ENCODE data around the gene WBP2NL.
"Not testable (repeated sequence)": the region's sequence is repeated elsewhere in the genome, so short reads cannot be mapped to it uniquely, and the experiment has no call there.

Gene WBP2NL, protein sequence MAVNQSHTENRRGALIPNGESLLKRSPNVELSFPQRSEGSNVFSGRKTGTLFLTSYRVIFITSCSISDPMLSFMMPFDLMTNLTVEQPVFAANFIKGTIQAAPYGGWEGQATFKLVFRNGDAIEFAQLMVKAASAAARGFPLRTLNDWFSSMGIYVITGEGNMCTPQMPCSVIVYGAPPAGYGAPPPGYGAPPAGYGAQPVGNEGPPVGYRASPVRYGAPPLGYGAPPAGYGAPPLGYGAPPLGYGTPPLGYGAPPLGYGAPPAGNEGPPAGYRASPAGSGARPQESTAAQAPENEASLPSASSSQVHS

DNA sequence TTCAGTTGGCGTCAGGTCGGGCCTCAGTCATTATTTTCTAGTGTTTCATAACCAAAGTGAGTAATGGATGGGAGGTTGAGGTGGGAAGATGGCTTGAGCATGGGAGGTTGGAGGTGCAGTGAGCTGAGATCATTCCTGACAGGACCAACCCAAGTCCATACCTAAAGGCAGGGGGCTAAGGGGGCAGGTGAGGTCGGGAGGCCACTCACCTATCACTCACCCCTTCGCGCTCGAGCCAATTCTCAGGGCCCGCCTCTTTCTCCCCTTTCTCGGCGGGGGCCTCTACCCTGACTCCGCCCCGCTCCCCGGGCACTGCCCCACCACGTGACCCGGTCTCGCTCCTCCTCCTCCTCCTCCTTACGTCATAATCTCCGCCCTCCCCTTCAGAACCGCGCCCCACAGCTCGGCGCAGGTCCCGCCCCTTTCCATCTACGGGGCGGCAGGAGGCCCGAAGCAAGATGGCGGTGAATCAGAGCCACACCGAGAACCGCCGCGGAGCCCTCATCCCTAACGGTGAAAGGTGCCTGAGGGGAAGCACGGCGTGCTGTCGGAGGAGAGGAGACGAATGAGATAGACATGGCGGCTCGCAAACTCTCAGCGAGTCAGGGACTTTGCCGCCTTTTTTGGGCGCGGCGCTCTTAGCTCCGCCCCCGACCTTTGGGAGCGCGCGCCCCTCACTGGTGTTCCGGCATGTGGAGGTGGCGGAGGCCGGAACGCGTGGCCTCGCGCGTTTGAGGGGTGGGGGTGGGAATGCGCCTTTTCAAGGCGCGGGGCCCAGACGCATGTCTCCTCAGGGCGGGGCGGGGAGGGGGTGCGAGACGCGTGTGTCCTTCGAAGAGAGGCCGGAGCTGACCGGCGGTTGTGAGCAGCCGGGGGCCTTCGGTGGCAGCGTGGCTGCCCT lies at the start of gene WBP2NL:
Gene WBP2NL (plus strand): TSS at position 428 of the 901 bp plus-strand sequence. CDS start 31 bp downstream, at position 459.
- no peak for DNase-seq

DNA sequence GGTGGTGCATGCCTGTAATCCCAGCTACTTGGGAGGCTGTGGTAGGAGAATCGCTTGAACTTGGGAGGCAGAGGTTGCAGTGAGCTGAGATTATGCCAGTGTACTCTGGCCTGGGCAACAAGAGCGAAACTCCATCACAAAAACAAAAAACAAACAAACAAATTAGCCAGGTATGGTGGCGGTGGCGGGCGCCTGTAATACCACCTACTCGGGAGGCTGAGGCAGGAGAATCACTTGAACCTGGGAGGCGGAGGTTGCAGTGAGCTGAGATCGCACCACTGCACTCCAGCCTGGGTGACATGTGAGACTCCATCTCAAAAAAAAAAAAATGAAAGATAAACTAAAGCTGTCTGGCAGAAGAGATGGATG lies 49.7 kb upstream of the WBP2NL start:
- not testable (repeated sequence) for DNase-seq

DNA sequence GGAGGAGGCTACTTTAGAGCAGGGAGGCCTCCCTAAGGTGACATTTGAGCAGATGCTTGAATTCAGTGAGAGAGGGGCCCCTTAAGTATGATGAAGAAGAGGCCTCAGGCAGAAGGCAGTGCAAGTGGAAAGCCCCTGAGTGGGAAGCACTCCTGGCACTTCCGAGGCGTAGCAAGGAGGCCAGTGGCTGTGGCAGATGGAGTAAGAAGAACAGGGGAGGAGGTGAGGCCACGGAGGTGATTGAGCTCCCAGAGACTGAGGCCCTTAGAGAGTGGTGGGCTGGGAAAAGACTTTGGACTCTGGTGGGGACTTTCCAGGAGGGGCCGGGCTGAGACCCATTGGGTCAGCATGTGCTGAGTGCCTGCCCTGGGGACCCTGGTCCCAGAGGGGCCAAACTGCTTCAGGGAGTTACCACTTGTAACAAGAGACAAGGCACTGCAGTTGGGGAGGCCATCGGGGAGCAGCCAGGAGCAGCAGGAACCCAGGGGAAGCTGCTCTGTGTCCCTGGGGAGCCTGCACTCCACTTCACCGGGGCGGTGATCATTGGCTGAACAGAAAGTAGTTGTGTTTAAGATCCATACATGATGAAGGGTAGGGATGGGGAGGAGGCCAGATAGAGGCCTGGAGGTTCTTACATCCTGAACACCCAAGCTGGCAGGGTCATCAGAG lies 49.2 kb upstream of the WBP2NL start:
- DNase-seq: no peak

DNA sequence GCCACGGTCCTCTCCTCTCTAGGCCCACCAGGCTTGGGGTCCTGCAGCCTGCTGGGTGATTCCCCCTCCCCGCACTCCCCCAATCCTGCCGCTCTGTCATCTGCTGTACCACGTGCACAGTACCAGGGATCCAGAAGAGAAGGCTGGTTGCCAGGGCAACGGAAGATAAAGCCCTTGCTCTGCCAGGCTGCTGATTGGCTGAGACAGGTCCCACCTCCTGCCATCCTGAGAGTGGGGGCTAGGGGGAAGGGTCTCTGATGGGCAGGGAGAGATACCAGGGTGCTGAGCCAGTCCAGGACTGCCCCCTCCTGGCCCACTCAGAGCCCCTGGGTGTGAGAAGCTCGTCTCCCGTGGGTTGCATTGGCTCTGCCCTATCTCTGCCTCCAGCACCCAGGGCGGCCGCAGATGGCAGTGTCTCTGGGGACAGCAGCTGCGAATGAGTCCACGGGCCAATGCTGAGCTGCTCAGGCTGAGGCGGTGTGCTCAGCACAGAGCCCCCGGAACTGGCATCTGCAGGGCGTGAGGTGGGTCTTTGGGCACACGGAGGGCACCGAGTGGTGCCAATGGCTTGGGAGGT lies 46.6 kb upstream of the WBP2NL start, which contains the start of gene SMIM45:
Gene SMIM45 (plus strand): TSS at position 253 of the 577 bp plus-strand sequence.
- no peak for DNase-seq

DNA sequence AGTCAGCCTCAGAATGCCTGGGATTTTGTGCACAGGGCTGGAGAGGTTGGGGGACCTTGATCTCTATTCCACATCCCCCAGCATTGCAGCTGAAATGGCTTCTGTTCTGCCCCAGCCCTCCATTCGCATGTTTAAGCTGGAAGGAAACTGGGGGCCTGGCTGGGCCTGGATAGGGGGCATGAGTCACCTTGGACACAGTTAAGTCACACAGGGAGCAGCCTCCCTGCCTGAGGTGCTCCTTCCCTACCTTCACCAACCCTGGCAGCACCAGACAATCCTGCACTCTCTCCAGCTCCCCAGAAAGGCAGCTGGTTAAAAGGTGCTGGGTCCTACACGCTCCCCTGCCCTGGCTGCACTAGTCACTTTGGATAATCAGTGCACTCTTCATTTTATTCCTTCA lies 45.9 kb upstream of the WBP2NL start:
- DNase-seq: no peak

DNA sequence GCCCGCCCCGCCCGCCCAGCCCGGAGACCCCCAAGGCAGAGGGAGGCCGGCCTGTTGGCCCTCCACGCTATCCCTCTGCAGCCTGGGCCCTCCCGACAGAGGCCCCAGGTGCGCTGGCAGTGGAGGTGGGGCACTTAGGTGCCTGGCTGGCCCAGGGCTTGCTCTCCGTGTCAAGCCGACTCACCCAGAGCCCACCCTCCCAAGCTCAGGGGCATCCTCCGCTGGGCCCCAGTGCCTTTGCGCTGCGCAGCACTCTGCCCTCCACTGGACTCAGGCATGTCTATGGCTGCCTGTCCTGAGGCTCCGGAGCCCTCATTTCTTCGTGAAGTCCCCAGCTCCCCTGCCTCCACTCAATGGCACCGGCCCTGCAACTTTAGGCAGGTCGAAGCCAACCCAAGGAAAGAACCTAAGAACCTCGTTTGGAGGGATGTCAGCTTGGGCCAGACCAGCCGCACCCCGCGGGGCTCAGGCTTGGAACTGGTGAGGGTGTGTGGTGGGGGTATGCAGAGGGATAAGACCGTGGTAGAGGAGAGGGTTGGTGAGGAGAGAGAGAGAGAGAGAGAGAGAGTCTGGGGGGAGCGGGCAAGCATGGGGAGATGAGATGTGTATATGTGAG lies 40.5 kb upstream of the WBP2NL start:
- no peak for DNase-seq

DNA sequence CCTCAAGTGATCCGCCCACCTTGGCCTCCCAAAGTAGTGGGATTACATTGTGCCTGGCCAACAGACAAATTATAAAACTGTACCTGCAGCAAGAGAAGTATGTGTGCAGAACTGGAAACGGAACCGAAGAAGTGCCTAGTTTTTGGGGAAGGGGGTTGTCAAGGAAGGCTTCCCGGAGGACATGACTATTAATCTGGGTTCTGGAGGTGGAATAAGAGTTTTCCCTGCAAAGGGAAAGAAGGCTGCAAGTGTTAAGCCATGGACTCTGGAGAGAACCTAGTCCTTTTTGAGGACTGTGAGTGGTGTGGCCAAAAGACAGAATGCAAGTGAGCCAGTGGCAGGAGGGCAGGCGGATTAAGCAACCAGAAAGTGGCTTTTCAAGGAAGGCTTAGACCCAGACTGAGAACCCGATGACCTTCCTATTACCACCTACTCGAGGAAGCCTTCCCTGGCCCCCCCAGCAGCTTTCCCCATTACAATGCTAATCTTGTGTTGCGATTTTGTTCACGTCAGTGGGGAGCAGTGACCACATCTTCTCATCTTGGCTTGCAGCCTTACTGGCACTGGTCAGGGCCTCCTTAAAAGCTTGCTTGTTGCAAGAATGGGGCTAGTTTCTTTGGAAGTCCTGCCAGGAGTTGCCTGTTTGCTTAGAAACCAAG lies 35.0 kb upstream of the WBP2NL start:
- DNase-seq: no peak

DNA sequence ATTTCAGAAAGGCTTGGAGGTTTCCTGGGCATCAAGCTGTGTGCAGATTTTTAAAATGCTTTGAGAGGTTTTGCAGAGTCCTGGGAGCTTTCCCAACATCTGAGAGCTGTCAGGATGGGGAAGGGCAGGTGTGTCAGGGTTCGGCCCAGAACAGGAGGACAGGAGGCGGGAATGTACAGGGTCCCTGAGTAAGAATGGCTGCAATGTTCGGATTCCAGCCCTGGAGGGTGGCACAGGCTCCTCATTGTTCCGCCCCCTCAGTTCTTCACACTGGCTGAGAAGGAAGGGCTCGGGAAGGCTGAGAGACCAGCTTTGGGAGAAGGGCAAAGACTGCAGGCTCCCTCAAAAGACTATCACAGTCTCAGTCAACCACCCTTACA lies 34.5 kb upstream of the WBP2NL start:
- no peak for DNase-seq

DNA sequence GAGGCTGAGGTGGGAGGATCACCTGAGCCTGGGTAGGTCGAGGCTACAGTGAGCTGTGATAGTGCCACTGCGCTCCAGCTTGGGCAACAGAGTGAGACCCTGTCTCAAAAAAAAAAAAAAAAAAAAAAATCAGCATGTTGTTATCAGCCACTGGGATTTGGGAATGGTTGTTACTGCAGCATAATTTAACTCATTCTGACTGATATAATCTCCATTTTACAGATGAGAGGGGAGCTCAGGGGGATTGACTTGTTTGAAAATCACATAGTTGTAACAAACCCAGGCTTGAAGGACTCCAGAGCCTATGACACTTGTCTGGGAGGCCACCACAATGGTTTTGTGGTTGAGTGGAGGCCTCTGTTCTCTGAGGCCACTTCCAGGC lies 32.4 kb upstream of the WBP2NL start:
- no peak for DNase-seq

DNA sequence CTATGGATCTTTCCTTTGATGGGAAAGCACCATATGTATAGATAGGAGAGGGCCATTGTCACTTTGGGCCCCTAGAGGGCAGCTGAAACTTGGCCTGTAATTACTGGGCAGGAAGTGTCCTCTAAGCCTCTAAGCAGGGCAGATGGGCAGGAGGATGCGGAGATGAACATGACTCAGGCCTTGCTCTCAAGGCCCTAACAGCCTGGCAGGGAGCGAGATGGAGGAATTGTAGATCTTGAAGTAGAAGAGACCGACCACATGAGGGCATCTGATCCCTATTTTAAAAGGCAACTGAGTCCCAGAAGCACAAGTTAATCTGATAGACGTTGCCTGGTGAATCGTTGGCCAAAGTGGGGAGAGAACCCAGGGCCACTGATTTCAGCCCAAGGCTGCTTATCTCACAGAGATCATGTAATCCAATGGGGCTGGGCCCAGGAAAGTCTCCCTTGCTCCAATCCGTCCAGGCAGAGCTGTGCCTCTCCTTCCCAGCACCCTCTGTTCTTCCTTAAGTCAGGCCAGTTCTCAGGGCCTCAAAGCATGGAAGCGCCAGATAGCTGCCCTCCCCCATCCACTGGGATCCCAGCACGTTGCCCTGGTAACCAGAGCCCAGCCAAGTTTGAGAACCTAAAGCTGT lies 31.9 kb upstream of the WBP2NL start:
- DNase-seq: no peak

DNA sequence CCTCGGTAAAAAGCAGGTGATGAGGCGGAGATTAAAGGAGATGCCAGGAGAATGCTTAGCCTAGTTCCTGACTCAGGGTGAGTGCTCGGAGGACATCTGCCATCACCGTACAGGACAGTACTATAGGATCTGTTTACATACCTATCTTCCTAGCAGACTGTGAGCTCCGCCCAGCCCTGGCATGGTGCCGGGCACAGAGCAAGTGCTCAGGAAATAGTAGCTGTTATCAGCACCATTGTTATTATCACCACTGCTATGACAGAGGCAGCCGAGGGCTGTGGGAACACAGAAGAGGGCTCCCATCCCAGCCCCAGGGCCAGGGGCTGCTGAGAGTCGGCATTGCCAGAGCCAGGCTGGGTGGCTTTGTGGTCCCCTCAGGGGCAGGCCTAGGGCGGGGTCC lies 30.0 kb upstream of the WBP2NL start:
- no peak for DNase-seq

DNA sequence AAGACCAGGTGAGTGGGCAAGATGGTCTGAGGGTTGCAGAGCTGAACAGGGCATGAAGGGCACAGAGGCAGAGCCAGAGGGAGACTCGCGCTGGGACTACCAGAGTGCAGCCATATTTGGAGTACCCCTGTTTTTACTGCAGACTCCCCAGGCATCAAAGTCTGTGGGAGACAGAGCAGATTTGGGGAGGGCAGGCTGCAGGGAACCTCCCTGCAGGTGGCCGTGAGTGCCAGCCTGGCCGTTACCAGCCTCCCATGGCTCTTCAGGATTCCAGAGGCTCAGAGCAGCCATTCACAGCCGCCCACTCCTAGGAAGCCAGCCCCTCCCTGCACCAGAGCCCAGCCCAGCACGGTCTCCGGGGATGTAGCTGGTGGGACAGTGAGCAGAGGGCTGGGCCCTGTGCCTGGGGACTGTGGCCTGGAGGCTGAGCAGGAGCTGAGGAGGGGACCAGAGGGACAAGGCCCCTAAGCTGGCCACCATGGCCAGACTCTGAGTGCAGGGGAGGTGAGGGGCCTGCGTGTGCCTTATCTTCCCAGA lies 29.4 kb upstream of the WBP2NL start, which contains the start of gene SEPTIN3:
Gene SEPTIN3 (plus strand): TSS at position 334 of the 537 bp plus-strand sequence. CDS start 2,050 bp downstream, outside the sequence.
- no peak for DNase-seq

DNA sequence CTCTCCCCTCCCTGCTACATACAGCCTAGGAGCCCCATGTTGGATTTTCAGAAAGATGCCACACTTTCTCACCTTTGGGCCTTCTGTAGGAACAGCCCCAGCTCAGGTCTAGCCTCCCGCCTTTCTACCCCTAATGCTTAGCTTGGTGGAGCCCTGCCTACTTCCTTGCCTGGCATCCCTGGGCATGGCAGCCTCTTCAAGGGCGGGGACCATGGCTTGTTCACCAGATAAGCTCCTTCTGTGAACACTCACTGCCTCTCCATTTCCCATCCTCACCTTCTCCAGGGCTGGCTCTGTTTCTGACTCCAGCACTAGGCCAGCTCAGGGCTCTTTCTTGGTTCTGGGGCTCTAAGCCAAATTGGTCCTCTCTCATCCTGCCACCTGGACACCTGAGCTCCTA lies 28.0 kb upstream of the WBP2NL start:
- no peak for DNase-seq

DNA sequence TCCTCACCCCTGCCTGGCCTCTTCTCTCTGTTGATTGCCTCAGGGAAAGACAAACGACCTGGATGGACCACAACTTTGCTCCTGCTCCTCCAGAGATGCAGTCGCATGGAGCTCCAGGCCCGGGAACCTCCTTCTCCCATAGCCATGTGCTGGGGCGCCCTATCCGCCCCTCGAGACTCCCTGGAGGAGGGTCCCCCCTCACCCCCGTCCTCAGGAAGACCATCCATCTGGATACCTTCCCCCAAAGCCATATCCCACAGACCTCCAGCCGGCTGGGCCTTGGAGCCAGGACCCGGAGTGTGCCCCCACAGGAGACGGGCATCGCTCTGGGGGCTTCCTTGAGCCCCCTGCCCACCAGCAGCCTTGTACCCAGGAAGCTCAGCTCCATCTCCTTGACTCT lies 27.2 kb upstream of the WBP2NL start:
- DNase-seq: no peak

DNA sequence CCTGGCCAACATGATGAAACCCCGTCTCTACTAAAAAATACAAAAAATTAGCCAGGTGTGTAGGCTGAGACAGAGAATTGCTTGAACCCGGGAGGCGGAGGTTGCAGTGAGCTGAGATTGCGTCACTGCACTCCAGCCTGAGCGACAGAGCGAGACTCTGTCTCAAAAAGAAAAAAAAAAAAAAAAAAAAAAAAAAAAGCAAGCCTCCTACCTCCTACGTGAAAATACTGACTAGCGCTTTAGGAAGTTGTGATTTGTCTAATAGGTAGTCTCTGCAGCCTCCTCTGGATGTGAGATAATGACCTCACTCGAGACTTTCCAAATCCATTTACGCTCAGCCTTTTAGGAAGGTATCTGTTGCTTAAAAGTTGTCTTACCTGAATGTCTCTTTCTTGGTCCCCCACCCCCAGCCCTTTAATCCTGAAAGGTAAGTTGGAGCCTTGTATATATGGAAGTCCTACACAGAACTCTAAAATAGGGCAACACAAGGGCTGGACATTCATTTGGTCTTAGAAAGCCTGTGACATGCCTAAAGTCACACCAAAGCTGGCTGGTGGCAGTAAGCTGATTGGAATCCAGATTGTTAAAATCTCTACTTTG lies 23.8 kb upstream of the WBP2NL start:
- no peak for DNase-seq

DNA sequence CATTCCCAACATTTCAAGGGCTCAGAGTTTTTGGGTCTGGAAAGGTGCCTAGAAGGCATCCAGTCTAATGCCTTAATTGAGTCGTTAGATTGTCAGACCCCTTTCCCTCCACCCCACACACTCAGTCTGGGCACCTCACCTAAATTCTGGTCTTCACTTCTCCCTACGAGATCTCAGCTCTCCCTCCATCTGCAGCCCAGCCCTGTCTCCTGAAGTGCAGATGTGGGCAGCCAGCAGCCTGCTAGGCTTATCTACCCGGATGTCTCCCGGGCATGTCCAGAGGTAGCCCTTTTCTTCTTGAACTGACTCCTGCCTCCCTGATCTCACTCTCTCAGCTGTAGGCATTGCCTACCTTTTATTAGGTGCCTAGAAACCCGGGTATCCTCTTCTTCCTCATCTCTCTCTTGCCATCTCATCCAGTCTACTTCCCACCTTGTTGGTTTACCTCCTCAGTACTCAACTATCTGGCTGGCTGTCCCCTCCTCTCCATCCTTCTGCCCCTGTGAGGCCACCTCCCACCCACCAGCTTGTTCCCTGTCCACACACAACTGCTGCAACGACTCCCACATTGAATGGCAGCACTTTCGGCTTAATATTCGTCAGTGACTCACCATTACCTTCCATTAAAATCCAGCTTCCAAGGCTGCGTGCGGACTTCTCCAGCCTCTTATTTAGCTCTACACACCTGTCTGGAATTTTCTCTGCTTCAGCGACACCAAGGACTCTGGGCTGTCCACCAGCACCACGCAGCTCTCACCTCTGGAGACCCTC lies 23.1 kb upstream of the WBP2NL start:
- DNase-seq: no peak

DNA sequence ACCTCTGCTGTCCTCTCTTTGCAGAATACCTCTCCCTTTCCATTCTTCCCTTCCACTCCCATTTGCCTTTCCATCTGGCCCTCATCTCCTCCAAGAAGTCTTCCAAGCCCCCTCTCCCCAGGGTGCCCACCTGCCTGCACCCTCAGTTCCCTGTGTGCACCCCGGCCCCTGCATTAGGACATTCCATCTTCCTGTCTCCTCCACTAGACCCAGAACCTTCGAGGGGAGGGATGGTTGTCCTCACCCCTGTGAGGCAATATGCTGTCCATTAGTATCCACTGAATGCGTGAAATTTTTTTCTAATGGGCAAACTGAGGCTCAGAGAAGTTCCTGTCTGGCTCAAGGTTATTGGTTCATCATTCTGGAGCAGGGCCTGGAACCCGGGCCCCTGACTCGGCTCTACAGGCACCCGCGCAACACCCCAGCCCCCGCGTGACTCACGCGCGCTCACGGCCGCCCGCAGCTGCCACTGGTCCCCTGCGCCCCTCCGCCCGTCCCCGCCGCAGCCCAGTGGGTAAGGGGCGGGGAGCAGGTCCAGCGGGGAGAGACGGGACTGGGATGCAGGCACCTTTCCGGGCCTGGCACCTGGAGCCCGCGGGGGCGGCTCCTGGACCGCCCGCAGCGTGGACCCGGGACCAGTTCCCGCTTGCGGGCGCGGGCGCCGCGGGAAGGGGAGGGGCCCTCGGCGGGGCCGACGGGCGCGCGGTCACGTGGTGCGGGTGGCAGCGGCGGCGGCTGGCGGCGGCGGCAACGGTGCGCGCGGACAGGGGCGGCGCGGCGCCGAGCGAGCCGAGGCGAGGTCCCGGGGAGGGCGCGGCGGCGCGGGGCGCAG lies 22.3 kb upstream of the WBP2NL start:
- no peak for DNase-seq

DNA sequence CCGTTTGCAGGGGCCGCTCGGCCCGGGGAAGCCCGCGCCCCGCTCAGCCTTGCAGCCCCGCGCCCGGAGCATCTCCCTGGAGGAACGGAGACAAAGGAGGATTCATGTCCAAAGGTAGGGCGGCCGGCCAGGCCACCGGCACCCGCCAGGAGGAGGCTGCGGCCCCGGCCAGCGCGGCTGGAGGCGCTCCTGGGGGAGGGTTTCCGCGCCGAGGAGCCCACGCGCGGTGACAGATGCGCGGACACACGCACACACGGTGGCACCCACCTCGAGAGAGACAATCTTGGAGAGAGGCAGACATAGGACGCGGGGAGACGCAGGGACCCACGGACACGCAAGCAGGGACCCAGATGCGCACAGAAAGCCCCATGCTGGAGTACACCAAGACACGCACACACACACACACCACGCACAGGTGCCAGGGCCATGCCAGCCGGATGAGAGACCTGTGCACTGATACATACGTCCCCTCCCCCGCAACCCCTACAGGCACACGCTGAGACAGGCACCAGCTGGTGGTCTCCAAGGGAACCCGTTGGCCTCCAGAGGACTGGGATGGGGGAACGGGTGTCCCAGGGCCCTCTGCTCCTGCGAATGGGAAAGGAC lies 21.5 kb upstream of the WBP2NL start:
- DNase-seq: no peak

DNA sequence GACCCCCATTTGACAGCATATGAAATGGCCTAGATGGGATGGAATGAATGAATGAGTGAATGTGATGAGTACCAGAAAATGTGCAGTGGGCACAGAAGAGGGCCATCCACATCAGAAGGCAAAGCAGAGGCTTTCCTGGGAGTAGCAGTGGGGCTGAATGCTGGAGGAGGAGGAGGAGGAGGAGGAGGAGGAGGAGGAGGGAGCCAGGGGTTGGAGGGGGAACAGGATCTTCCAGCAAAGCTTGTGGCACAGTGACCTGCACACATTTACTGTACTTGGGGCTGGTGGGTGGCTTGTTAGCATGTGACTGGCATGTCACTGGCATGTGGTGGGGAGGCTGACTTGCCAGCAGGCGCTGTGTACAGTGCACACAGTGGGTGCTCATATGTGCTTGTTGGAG lies 19.9 kb upstream of the WBP2NL start:
- DNase-seq: no peak
